Measurements from ENCODE around the gene GNB5. TPM values are rescaled to one million over a fixed set of nuclear protein-coding genes. Genes with fewer than 3 reads are reported as not detected.

The GNB5 gene
- total RNA-seq, 2 donors from 2014 or later: 26.8 to 38.8 TPM

GRCh38 chr15:52140646-52141045 lies 50.5 kb downstream of the GNB5 start:
- DNase-seq (no peak), ATAC-seq (replicated peaks in 1 of 2) (no peak)
- H3K9me3 Mint-ChIP-seq: no peaks in the 10 kb centered on the region
- H3K36me3 Mint-ChIP-seq (ENCODE audit: insufficient read depth in 2 of 2): no peaks in the 10 kb centered on the region
- no peak overlapping the region for H3K27ac Mint-ChIP-seq
- H3K27me3 Mint-ChIP-seq (ENCODE audit: low read depth): no peaks in the 10 kb centered on the region
- no peak overlapping the region for H3K4me3 Mint-ChIP-seq
- peaks cover 27% of the 10 kb centered on the region for H3K4me1 Mint-ChIP-seq (ENCODE audit: low read depth)

- Mint-ChIP-seq H3K9me3 (no peaks in the 10 kb centered on the region), H3K27me3 (ENCODE audit: low read depth) (no peaks in the 10 kb centered on the region), H3K27ac (peak overlapping the region; percentile 56), H3K4me3 (no peak overlapping the region), H3K4me1 (ENCODE audit: low read depth) (peaks cover 30% of the 10 kb centered on the region), H3K36me3 (ENCODE audit: insufficient read depth in 2 of 2) (no peaks in the 10 kb centered on the region)
- ATAC-seq (replicated peaks in 1 of 2) (peak; percentile 50 to 68), DNase-seq (peak; percentile 70 to 75)
Observed at GRCh38 chr15:52139599-52140462, 51.4 kb downstream of the GNB5 start.

DNA sequence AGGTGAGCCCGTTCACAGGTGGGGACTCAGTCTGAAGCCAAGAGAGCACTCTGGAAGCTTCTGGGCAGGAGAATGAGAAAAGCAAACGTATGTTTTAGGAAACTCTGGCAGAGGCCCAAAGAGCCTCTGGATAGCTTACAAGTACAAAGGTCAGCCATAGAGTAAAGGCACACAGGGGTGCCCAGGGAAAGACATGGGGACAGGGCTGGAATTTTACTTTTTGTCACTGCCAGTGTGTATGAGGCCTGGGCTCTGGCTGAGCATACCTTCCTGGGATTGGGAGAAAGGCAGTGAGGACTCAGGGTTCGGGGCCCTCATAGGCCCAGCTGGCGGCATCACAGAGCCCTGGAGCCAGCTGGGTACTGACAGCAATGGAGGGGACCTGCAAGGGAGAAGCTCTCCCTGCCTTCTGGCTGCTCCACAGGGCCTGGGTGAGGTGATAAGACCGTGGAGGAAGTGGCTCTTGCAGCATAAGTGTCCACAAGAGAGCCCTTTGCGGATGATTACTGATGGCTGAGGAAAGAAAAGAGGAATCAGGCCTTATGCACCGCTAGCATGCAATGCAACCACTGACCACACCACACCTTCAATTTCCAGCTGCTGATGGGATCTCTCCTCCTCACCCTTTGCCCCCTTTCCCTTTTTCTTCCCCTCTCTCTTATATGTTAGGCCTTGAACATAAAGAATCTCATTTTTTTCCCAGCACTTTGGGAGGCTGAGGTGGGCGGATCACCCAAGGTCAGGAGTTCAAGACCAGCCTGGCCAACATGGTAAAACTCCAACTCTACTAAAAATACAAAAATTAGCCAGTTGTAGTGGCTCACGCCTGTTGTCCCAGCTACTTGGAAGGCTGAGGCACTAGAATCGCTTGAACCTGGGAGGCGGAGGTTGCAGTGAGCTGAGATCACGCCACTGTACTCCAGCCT lies 53.5 kb downstream of the GNB5 start:
- H3K9me3 Mint-ChIP-seq: no peaks in the 10 kb centered on the region
- H3K4me1 Mint-ChIP-seq (ENCODE audit: low read depth): peaks cover 26% of the 10 kb centered on the region
- ATAC-seq (replicated peaks in 1 of 2): no peak
- no peak for DNase-seq
- H3K27me3 Mint-ChIP-seq (ENCODE audit: low read depth): no peaks in the 10 kb centered on the region
- H3K27ac Mint-ChIP-seq: no peak overlapping the region
- H3K4me3 Mint-ChIP-seq: no peak overlapping the region
- peaks cover 0 to 3% of the 10 kb centered on the region in 2 donors for H3K36me3 Mint-ChIP-seq (ENCODE audit: insufficient read depth in 2 of 2)

DNA sequence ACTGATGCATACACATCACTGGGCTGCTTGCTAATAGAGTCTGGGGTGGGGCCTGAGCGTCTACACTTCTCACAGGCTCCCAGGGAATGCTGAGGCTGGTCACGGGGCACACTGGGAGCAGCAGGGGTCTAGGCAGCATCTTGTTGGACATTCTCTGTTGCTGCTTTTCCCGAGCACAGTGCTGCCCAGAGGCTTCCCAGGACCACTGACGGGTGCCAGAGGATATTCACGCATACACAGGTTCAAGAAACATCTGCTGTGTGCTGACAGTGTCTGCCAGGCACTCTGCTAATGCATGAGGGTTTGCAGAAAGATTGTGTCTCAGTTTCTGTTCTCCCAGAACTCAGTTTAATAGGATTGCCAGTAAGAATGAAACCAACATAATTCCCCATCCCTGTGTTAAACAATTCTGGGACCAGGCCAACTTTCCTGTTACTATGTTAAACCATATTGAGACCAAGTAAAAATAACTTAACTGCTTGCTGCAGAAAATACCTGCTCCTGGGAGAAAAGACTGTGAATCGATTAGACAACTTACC lies 54.7 kb downstream of the GNB5 start:
- DNase-seq (no peak), ATAC-seq (replicated peaks in 1 of 2) (no peak)
- H3K9me3 Mint-ChIP-seq: no peaks in the 10 kb centered on the region
- no peak overlapping the region for H3K4me3 Mint-ChIP-seq
- peaks cover 26% of the 10 kb centered on the region for H3K4me1 Mint-ChIP-seq (ENCODE audit: low read depth)
- H3K27me3 Mint-ChIP-seq (ENCODE audit: low read depth): no peaks in the 10 kb centered on the region
- no peak overlapping the region for H3K27ac Mint-ChIP-seq
- peaks cover 0 to 3% of the 10 kb centered on the region in 2 donors for H3K36me3 Mint-ChIP-seq (ENCODE audit: insufficient read depth in 2 of 2)

DNA sequence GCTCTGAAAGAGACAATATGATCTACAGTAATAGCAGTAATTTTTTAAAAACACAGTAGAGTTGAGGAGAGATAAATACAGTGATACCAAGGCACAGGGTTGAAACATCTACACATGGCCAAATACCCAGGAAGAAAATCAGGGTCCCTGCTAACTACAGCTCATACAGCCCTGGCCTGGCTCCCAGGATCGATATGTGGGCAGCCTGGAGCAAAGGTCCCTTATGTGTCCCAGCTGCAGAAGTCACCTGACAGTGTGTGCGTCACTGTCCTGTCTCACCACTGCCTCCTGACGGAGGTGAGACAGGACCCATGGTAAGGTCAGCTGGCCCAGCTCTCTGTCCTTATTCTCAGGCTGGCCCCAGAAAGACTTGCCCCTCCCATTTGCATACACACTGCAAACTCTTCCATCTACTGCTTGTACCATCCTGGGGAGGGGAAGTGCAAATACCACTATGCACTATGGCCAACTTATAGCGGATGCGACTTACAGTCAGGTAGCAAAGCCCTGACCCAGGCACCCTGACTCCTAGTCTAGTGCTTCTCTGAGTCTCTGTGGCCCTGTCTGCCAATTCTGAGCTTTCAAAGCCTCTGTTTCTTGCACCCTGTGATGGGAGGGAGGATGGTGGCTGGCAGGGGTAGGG lies 56.6 kb downstream of the GNB5 start:
- peaks cover 0 to 3% of the 10 kb centered on the region in 2 donors for H3K36me3 Mint-ChIP-seq (ENCODE audit: insufficient read depth in 2 of 2)
- no peak for ATAC-seq (replicated peaks in 1 of 2)

GRCh38 chr15:52133510-52134220 lies 57.5 kb downstream of the GNB5 start:
- H3K27ac Mint-ChIP-seq: no peak overlapping the region
- ATAC-seq (replicated peaks in 1 of 2): no peak
- peaks cover 0 to 3% of the 10 kb centered on the region in 2 donors for H3K36me3 Mint-ChIP-seq (ENCODE audit: insufficient read depth in 2 of 2)
- DNase-seq: no peak
- peaks cover 16% of the 10 kb centered on the region for H3K4me1 Mint-ChIP-seq (ENCODE audit: low read depth)
- no peaks in the 10 kb centered on the region for H3K27me3 Mint-ChIP-seq (ENCODE audit: low read depth)
- no peaks in the 10 kb centered on the region for H3K9me3 Mint-ChIP-seq
- no peak overlapping the region for H3K4me3 Mint-ChIP-seq

More for the DNA sequence above, 56.6 kb downstream of the GNB5 start:
- H3K27me3 Mint-ChIP-seq (ENCODE audit: low read depth): no peaks in the 10 kb centered on the region
- no peak overlapping the region for H3K4me3 Mint-ChIP-seq
- no peaks in the 10 kb centered on the region for H3K9me3 Mint-ChIP-seq
- no peak for DNase-seq
- peaks cover 21% of the 10 kb centered on the region for H3K4me1 Mint-ChIP-seq (ENCODE audit: low read depth)
- H3K27ac Mint-ChIP-seq: no peak overlapping the region

GRCh38 chr15:52132066-52132465 lies 59.1 kb downstream of the GNB5 start:
- Mint-ChIP-seq H3K27ac (no peak overlapping the region), H3K4me1 (ENCODE audit: low read depth) (peaks cover 13% of the 10 kb centered on the region), H3K36me3 (ENCODE audit: insufficient read depth in 2 of 2) (peaks cover 0 to 3% of the 10 kb centered on the region in 2 donors), H3K9me3 (no peaks in the 10 kb centered on the region), H3K4me3 (no peak overlapping the region), H3K27me3 (ENCODE audit: low read depth) (no peaks in the 10 kb centered on the region)
- ATAC-seq (replicated peaks in 1 of 2) (no peak), DNase-seq (no peak)

DNA sequence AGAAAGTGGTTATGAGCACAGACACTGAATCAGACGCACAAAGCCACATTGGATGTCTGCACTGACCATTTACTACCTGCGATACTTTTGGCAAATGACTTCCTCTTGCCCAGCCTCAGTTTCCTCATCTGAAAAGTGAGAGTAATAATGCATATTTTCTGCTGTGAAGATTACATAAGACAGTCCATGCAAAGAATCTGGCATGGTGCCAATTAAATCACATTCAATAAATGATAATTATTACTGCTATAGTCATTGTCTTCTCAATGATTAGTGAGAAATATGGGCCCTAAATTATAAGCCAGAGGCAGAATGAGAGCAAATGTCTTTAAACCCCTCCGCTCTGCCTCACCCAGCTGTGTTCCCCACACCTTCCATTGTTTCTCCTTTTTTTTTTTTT lies 62.6 kb downstream of the GNB5 start:
- no peaks in the 10 kb centered on the region for H3K9me3 Mint-ChIP-seq
- DNase-seq (no peak), ATAC-seq (replicated peaks in 1 of 2) (no peak)
- no peak overlapping the region for H3K27ac Mint-ChIP-seq
- peaks cover 0 to 2% of the 10 kb centered on the region in 2 donors for H3K36me3 Mint-ChIP-seq (ENCODE audit: insufficient read depth in 2 of 2)
- no peak overlapping the region for H3K4me3 Mint-ChIP-seq
- peaks cover 12% of the 10 kb centered on the region for H3K4me1 Mint-ChIP-seq (ENCODE audit: low read depth)
- H3K27me3 Mint-ChIP-seq (ENCODE audit: low read depth): no peaks in the 10 kb centered on the region

DNA sequence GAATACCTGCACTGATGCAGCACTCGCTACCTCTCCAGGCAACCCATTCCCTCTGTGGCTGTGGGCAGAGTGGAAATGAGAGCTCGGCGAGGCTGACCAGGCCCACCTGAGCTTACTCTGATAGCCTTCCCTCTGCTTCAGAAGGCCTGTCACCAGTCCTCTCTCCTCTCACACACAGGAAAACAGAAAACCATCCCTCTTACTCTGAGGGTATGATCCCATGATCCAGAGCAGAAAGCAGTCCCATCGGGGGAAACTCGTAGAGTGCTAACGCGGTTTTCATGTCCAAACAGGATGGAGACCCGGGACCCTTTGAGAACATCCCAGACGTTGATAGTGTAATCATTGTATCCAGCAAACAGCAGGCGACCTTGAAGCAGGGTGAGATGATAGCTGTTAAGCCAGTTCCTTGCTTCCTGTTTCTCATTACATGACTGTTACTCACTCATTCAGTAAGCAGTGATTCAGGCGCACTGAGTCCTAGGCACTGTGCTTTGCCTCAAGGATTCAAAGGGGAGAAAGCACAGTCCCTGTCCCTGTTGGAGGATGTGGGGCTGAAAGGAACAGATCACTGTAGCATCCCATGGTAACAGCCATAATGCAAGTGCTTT lies 66.8 kb downstream of the GNB5 start:
- Mint-ChIP-seq H3K27me3 (ENCODE audit: low read depth) (no peaks in the 10 kb centered on the region), H3K36me3 (ENCODE audit: insufficient read depth in 2 of 2) (no peaks in the 10 kb centered on the region), H3K4me3 (peak overlapping the region in 1 of 2 donors; percentile 25), H3K4me1 (ENCODE audit: low read depth) (peaks cover 12% of the 10 kb centered on the region), H3K9me3 (no peaks in the 10 kb centered on the region), H3K27ac (peak overlapping the region; percentile 62)
- DNase-seq (peak in 1 of 2 donors; percentile 21), ATAC-seq (replicated peaks in 1 of 2) (peak; percentile 79 to 98)

GRCh38 chr15:52121896-52122295 lies 69.3 kb downstream of the GNB5 start:
- Mint-ChIP-seq H3K9me3 (no peaks in the 10 kb centered on the region), H3K27me3 (ENCODE audit: low read depth) (no peaks in the 10 kb centered on the region), H3K4me3 (no peak overlapping the region), H3K4me1 (ENCODE audit: low read depth) (peaks cover 12% of the 10 kb centered on the region), H3K36me3 (ENCODE audit: insufficient read depth in 2 of 2) (no peaks in the 10 kb centered on the region), H3K27ac (no peak overlapping the region)
- no peak for ATAC-seq (replicated peaks in 1 of 2)
- no peak for DNase-seq

GRCh38 chr15:52121006-52121405 lies 70.2 kb downstream of the GNB5 start:
- Mint-ChIP-seq H3K36me3 (ENCODE audit: insufficient read depth in 2 of 2) (no peaks in the 10 kb centered on the region), H3K4me1 (ENCODE audit: low read depth) (peaks cover 12% of the 10 kb centered on the region), H3K27me3 (ENCODE audit: low read depth) (no peaks in the 10 kb centered on the region), H3K27ac (no peak overlapping the region), H3K9me3 (no peaks in the 10 kb centered on the region), H3K4me3 (no peak overlapping the region)
- DNase-seq (no peak), ATAC-seq (replicated peaks in 1 of 2) (no peak)

GRCh38 chr15:52120488-52120887 lies 70.7 kb downstream of the GNB5 start:
- Mint-ChIP-seq H3K36me3 (ENCODE audit: insufficient read depth in 2 of 2) (no peaks in the 10 kb centered on the region), H3K4me3 (no peak overlapping the region), H3K27me3 (ENCODE audit: low read depth) (no peaks in the 10 kb centered on the region), H3K9me3 (no peaks in the 10 kb centered on the region), H3K27ac (no peak overlapping the region), H3K4me1 (ENCODE audit: low read depth) (peaks cover 12% of the 10 kb centered on the region)
- DNase-seq (no peak), ATAC-seq (replicated peaks in 1 of 2) (no peak)
